Measurements from ENCODE around the gene TMEM121.

TMEM121 gene

DNA sequence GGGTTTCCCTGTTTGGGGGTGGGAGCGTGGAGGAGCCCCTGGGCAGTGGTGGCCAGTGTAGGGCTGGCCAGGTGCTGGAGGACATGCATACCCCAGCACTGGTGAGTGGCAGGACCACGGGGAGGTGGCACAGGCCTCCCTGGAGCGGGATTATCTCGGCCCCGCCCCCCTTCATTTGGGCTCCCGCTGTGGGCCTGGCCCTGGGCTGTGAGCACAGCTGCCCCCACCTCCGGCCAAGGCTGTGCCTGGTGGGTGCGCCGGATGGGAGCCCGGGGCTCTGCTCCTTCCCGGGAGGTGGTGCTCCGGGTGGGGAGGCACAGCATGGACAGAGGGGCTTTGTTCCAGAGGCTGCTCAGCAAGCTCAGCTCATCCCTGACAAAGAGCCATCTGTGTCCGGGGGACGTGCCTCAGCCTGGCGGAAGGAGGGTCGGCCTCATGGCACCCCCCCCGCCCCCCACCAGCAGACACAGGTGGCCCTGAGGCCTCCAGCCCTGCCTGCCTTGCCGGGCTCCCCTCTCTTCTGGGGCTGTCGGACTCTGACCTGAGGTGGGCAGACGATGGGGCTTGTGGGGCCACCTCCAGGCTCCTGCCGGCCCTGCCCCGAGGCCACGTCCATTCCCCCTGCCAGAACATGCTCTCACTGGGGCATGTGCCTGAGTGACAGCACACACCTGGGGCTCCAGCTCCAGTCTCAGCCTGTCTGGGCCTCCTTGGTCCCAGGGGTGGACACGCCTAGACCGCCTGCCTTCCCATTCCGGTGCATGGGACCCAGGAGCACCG, 26.9 kb upstream of the TMEM121 start:
- H3K36me3 ChIP-seq (replicated peaks), result 0 out of 2 replicates have a peak, but pooled peaks cover 1% of the 10 kb centered on the region
- no peaks in the 10 kb centered on the region for H3K27me3 ChIP-seq (ENCODE audit: low read depth)
- no peak overlapping the region for H3K4me3 ChIP-seq
- in situ Hi-C loops (cut with MboI; ENCODE audit: low sequenced_read_pairs), result no loop called here
- peak in 1 of 2 experiments; percentile 35 for DNase-seq (ENCODE audit: low spot score in 2 of 2)
- no peaks in the 10 kb centered on the region for H3K9me3 ChIP-seq
- H3K4me1 ChIP-seq, result no peaks in the 10 kb centered on the region

DNA sequence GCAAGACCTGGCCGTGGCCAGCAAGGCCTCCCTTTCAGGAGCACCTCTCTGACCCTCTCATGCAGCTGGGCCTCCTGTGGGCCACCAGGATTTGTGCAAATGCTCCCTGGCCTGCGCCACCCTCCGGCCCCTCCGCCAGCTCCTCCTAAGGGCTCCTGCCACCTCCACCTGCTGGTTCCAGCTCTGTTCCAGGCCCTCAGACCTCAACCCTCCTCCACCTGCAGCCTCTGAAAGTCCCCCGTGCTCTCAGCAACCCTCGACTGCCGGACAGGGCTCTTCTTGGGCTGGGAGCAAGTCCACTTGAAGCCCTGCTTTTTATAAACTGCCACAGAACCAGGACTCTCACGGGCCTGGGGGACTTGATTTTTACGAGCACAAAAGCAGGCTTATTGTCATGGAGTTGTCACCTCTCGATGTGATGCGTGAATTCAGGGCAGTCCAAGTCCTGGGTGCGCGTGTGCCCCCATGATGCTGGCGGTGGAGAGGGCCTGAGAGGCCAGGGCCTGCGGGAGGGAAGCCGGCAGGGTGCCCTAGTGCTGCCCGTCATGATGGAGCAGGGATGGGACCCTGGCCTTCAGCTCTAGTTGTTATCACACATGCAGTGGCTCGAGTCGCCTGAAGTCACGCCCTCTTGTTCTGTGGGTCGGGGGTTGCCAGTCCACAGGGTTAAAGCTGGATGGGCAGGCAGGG, 26.2 kb upstream of the TMEM121 start:
- peak in 1 of 2 experiments; percentile 16 for DNase-seq (ENCODE audit: low spot score in 2 of 2)
- H3K4me3 ChIP-seq, result no peak overlapping the region
- H3K36me3 ChIP-seq (replicated peaks), result no peaks in the 10 kb centered on the region
- in situ Hi-C loops (cut with MboI; ENCODE audit: low sequenced_read_pairs), result no loop called here
- no peaks in the 10 kb centered on the region for H3K9me3 ChIP-seq
- H3K4me1 ChIP-seq, result no peaks in the 10 kb centered on the region
- H3K27me3 ChIP-seq (ENCODE audit: low read depth), result no peaks in the 10 kb centered on the region

DNA sequence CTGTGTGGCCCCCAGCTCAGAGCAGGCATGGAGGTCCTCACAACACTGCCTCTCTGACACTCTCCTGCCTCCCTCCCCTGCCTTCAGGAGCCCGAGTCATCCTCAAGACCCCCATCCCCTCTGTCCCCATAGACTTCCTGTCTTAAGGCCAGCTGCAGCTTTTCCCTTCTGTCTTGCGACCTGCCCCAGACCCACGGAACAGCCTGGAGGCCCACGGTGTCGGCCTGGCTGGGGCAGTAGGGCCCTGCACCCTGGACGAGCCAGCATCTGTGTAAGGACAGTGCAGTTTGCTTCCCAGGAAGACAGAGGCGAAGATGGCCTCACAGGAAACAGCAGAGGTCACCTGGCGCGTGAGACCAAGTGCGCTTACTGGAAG, 25.7 kb upstream of the TMEM121 start:
- H3K36me3 ChIP-seq (replicated peaks), result no peaks in the 10 kb centered on the region
- no peaks in the 10 kb centered on the region for H3K4me1 ChIP-seq
- in situ Hi-C loops (cut with MboI; ENCODE audit: low sequenced_read_pairs), result no loop called here
- H3K27me3 ChIP-seq (ENCODE audit: low read depth), result no peaks in the 10 kb centered on the region
- no peaks in the 10 kb centered on the region for H3K9me3 ChIP-seq
- DNase-seq (ENCODE audit: low spot score in 2 of 2), result no peak
- H3K4me3 ChIP-seq, result no peak overlapping the region

DNA sequence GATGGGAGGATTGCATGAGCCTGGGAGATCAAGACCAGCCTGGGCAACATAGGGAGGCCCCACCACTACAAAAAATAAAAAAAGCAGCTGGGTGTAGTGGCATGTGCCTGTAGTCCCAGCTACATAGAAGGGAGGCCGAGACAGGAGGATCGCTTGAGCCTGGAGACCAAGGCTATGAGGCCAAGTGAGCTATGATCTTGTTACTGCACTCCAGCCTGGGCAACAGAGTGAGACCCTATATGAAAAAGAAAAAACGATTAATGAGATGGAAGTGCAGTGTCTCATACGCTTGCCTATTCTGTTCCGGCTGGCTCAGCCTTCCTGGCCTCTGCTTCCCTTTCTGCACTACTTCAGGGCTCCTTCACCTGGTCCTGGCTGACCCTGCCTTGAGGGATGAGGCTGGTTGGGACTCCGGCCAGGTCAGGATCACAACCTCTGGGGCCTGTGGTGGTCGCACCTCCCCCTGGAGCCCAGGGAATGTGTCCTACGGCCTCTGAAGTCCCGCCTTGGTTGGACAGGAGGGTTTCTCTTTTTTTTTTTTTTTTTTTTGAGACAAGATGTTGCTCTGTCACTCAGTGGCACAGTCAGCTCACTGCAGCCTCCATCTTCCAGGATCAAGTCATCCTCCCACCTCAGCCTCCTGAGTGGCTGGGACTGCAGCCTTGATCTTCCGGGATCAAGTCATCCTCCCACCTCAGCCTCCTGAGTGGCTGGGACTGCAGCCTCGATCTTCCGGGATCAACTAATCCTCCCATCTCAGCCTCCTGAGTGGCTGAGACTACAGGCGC, 24.7 kb upstream of the TMEM121 start:
- peaks cover 5% of the 10 kb centered on the region; the same call in 1 of the 2 replicates for H3K27me3 ChIP-seq (ENCODE audit: low read depth)
- DNase-seq (ENCODE audit: low spot score in 2 of 2), result peak in 1 of 2 experiments; percentile 12
- in situ Hi-C loops (cut with MboI; ENCODE audit: low sequenced_read_pairs), result no loop called here
- H3K4me3 ChIP-seq, result no peak overlapping the region
- H3K4me1 ChIP-seq, result no peaks in the 10 kb centered on the region
- no peaks in the 10 kb centered on the region for H3K36me3 ChIP-seq (replicated peaks)
- no peaks in the 10 kb centered on the region for H3K9me3 ChIP-seq

DNA sequence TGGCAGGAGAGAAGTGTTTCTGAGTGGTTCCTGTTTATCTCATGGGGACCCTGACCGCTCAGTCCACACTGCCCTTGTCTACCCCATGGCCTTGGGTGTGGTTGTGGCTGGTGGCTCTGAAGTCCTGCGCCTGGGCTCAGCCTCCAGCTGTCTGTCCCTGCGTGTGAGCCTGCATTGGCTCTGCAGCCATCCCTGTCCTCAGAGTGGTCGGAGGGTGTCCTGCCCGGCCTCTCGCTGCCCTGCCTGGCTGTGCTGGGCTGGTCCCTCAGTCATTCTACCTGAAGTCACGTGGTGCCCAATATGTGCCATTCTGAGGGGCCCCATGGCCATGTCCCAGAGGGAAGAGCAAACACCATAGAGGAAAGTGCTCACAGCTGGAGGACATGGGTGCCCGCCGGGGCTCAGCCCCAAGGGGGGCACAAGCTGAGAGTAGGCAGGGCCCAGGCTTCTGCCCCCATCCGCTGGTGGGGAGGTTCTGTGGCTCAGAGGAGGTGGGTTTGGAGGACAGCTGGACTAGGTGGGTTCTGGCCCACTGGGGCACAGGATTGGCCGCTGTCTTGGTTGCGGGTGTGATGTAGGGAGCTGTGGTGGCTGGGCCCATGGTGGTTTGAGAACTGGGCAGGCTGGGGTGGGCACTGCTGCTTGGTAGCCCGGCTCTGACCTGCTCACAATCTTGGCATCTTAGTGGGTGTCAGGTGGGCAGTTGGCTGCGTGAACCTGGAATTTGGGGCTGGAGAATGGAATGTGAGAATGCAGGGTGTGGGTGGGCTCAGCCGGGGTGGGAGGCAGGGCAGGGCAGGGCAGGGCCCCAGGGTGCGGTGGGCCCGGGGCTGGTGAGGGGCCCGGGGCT, 23.7 kb upstream of the TMEM121 start:
- H3K27me3 ChIP-seq (ENCODE audit: low read depth), result peaks cover 12% of the 10 kb centered on the region
- H3K36me3 ChIP-seq (replicated peaks), result no peaks in the 10 kb centered on the region
- no peaks in the 10 kb centered on the region for H3K9me3 ChIP-seq
- no peak for DNase-seq (ENCODE audit: low spot score in 2 of 2)
- H3K4me1 ChIP-seq, result no peaks in the 10 kb centered on the region
- in situ Hi-C loops (cut with MboI; ENCODE audit: low sequenced_read_pairs), result no loop called here
- H3K4me3 ChIP-seq, result no peak overlapping the region

DNA sequence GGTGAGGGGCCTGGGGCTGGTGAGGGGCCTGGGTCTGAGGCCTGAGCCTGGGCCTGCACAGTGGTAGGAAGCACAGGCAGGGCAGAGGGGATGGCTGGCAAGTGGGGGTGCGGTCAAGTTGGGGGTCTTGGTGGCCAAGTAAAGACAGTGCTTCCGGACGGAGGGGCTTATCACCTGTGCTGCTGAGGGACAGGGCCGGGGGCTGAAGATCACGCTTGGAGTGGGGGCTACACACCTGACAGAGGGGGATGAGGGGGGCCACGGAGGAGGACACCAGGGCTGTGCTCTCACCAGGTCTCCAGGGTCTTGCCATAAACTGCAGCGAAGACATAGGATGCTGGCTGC, 23.1 kb upstream of the TMEM121 start:
- Histone ChIP-seq H3K4me1 (no peaks in the 10 kb centered on the region), H3K4me3 (no peak overlapping the region), H3K27me3 (ENCODE audit: low read depth) (peaks cover 18% of the 10 kb centered on the region), H3K36me3 (replicated peaks) (no peaks in the 10 kb centered on the region), H3K9me3 (no peaks in the 10 kb centered on the region)
- peak in 1 of 2 experiments; percentile 9 for DNase-seq (ENCODE audit: low spot score in 2 of 2)
- in situ Hi-C loops (cut with MboI; ENCODE audit: low sequenced_read_pairs), result no loop called here

DNA sequence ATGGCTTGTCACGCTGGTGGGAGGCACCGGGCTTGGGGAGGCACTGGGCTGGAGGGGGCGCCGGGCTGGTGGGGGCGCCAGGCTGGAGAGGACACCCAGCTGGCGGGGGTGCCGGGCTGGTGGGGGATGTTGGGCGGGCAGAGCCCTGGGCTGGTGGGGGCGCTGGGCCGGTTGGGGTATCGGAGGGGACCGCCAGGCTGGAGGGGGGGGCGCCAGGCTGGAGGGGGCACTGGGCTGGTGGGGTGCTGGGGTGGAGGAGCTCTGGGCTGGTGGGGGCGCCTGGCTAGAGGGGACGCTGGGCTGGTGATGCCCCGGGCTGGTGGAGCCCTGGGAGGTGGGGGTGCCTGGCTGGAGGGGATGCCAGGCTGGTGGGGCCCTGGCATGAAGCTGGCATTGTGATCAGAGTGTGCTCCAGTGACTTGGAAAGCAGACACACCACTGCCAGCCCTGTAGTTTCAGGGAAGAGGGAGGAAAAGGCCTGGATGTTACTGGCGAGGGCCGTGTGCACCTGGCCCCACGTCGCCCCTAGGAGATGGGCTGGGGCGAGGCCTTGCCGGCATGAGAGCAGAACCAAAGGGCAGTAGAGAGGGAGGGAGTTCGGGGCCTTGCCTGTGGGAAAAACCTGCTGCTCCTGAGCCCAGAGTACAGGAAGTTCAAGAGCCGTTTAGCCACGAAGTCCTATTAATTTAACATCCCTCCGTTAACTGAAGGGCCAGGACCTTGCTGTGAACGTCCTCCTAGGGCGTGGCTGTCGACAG, 22.3 kb upstream of the TMEM121 start:
- H3K36me3 ChIP-seq (replicated peaks), result no peaks in the 10 kb centered on the region
- in situ Hi-C loops (cut with MboI; ENCODE audit: low sequenced_read_pairs), result no loop called here
- no peak overlapping the region for H3K4me3 ChIP-seq
- H3K4me1 ChIP-seq, result no peaks in the 10 kb centered on the region
- no peaks in the 10 kb centered on the region for H3K9me3 ChIP-seq
- DNase-seq (ENCODE audit: low spot score in 2 of 2), result no peak
- H3K27me3 ChIP-seq (ENCODE audit: low read depth), result peaks cover 27% of the 10 kb centered on the region

DNA sequence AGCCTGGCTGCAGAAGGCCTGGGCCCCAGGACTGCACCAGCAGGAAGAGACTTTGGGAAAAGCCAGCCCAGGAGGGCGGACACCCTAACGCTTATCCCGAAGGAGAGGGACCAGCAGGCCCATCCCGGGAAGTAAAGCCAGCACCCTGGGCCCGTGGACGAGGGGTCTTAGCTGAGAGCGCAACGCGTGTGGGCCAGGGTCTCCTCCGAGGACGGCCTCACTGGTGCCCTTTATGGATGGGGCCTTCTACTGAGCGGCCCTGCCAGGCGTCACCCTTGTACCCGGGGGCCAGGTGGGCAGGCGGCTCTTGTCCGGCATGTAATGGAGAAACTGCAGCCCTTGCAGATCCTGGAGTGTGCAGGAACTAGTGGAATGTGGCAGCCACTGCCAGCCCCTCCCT, 21.3 kb upstream of the TMEM121 start:
- no peaks in the 10 kb centered on the region for H3K4me1 ChIP-seq
- in situ Hi-C loops (cut with MboI; ENCODE audit: low sequenced_read_pairs), result no loop called here
- no peak for DNase-seq (ENCODE audit: low spot score in 2 of 2)
- H3K9me3 ChIP-seq, result no peaks in the 10 kb centered on the region
- peaks cover 36% of the 10 kb centered on the region for H3K27me3 ChIP-seq (ENCODE audit: low read depth)
- H3K36me3 ChIP-seq (replicated peaks), result no peaks in the 10 kb centered on the region
- H3K4me3 ChIP-seq, result no peak overlapping the region

DNA sequence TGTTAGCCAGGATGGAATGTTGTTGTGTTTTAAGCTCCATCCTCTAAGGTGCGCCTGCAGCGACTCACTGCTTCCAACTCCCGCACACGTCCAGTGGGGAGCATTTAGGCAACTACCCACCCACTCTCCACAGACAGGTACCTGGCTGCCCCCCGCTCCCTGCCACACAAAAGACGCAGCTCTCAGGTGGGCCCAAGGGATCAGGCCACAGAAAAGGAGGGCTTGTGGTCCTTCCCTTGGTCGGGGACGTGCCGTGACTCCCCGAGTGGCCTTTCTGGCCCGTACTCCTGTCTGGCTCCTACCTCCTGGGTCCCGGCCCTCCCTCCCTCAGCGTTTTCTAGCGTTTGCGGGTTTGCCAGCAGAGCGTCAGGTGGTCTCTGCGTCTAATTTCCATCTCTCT, 19.1 kb upstream of the TMEM121 start:
- no peaks in the 10 kb centered on the region for H3K9me3 ChIP-seq
- in situ Hi-C loops (cut with MboI; ENCODE audit: low sequenced_read_pairs), result no loop called here
- DNase-seq (ENCODE audit: low spot score in 2 of 2), result no peak

DNA sequence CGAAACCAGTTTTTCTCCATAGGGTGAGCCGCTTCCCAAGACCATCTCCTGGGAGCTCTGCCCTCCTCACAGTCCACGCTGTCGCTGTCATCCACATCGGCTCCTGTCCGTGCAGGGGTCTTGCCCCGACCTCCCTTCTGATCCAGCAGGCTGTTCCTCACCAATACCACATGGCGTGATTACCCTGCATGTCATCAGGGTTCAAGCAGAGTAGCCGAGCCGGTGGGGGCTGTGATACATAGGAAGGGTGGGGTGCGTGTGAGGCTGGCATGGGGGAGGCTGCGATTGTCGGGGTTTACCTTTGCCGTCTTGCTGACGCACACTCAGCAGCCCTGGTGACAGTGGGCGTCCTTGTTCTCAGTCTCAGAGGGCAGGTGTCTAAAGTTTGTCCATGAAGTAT, 18.3 kb upstream of the TMEM121 start:
- Histone ChIP-seq H3K27me3 (ENCODE audit: low read depth) (peaks cover 60% of the 10 kb centered on the region), H3K9me3 (no peaks in the 10 kb centered on the region), H3K4me3 (no peak overlapping the region), H3K4me1 (no peaks in the 10 kb centered on the region), H3K36me3 (replicated peaks) (no peaks in the 10 kb centered on the region)
- in situ Hi-C loops (cut with MboI; ENCODE audit: low sequenced_read_pairs), result no loop called here
- no peak for DNase-seq (ENCODE audit: low spot score in 2 of 2)

More for the DNA sequence above, 19.1 kb upstream of the TMEM121 start:
- Histone ChIP-seq H3K27me3 (ENCODE audit: low read depth) (peaks cover 52% of the 10 kb centered on the region), H3K4me3 (no peak overlapping the region), H3K4me1 (no peaks in the 10 kb centered on the region), H3K36me3 (replicated peaks) (no peaks in the 10 kb centered on the region)

DNA sequence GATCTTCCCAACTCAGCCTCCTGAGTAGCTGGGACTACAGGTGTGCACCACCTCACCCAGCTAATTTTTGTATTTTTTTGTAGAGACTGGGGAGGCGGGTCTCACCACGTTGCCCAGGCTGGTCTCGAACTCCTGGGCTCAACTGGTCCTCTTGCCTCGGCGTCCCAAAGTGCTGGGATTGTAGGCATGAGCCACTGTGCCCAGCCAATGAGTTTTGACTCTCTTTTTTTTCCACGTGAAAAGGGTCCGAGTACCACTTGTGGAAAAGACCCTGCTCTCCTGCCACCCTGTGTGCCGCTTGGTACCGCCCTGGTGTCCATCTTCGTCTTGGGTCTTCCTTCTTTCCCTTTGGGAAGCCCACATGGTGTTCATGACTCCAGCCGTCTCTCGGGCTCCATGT, 17.8 kb upstream of the TMEM121 start:
- no peak overlapping the region for H3K4me3 ChIP-seq
- no peaks in the 10 kb centered on the region for H3K4me1 ChIP-seq
- peaks cover 63% of the 10 kb centered on the region for H3K27me3 ChIP-seq (ENCODE audit: low read depth)
- in situ Hi-C loops (cut with MboI; ENCODE audit: low sequenced_read_pairs), result no loop called here
- H3K36me3 ChIP-seq (replicated peaks), result no peaks in the 10 kb centered on the region
- DNase-seq (ENCODE audit: low spot score in 2 of 2), result no peak
- no peaks in the 10 kb centered on the region for H3K9me3 ChIP-seq

DNA sequence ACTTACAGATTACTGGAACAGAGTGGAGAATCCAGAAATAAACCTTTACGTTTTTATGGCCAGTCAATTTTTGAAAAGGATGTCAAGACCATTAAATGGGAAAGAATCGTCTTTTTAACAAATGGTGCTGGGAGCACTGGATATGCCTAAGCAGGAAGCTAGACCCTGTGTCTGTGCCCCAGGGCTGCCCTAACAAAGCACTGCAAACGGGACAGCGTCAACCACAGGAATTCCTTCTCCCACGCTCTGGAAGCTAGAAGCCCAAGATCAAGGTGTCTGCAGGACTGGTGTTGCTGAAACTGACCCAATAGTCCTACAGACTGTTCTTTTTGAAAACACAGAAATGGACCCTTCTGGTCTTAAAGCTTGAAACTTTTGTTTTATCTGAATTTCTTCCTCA, 9.3 kb upstream of the TMEM121 start:
- Histone ChIP-seq H3K36me3 (replicated peaks) (no peaks in the 10 kb centered on the region), H3K9me3 (no peaks in the 10 kb centered on the region), H3K4me1 (no peaks in the 10 kb centered on the region), H3K27me3 (ENCODE audit: low read depth) (peaks cover 35% of the 10 kb centered on the region), H3K4me3 (no peak overlapping the region)
- in situ Hi-C loops (cut with MboI; ENCODE audit: low sequenced_read_pairs), result no loop called here
- DNase-seq (ENCODE audit: low spot score in 2 of 2), result no peak
